ENCODE measurements around the gene UBL5.

DNA sequence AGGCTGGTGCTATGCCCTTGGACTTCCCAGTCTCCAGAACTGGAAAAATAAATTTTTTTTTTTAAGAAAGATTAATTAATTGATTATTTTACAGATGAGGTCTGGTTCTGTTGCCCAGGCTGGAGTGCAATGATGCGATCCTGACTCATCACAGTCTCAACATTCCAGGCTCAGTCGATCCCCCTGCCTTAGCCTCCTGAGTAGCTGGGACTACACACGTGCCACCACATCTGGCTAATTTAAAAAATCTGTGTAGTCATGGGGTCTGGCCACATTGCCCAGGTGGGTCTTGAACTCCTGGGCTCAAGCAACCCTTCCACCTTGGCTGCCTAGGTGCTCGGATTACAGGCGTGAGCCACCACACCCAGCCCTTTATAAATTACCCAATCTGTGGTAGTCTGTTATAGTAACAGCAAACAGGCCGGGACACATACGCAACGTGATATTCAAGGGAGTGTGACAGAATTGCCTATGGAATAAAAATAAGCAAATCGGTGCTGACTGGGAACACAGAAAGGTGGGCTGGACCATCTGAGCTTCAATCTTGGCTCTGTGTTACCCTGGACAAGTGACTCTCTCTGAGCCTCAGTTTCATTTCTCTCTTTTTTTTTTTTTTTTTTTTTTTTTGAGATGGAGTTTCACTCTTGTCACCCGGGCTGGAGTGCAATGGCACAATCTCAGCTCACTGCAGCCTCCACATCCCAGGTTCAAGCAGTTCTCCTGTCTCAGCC, 50.2 kb downstream of the UBL5 start:
- no peak for TF ChIP-seq POLR2A (IDR thresholded peaks at IDR 0.05; ENCODE audit: low read length)
- no peak for TF ChIP-seq MYC (IDR thresholded peaks at IDR 0.05; ENCODE audit: borderline replicate concordance, low read length)
- TF ChIP-seq, protein P1, sequence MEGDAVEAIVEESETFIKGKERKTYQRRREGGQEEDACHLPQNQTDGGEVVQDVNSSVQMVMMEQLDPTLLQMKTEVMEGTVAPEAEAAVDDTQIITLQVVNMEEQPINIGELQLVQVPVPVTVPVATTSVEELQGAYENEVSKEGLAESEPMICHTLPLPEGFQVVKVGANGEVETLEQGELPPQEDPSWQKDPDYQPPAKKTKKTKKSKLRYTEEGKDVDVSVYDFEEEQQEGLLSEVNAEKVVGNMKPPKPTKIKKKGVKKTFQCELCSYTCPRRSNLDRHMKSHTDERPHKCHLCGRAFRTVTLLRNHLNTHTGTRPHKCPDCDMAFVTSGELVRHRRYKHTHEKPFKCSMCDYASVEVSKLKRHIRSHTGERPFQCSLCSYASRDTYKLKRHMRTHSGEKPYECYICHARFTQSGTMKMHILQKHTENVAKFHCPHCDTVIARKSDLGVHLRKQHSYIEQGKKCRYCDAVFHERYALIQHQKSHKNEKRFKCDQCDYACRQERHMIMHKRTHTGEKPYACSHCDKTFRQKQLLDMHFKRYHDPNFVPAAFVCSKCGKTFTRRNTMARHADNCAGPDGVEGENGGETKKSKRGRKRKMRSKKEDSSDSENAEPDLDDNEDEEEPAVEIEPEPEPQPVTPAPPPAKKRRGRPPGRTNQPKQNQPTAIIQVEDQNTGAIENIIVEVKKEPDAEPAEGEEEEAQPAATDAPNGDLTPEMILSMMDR (IDR thresholded peaks at IDR 0.05), result no peak
- TF ChIP-seq KDM1A (IDR thresholded peaks at IDR 0.05; ENCODE audit: low read depth), result no peak
- no peak for TF ChIP-seq CEBPB (IDR thresholded peaks at IDR 0.05)
- TF ChIP-seq, protein P2, sequence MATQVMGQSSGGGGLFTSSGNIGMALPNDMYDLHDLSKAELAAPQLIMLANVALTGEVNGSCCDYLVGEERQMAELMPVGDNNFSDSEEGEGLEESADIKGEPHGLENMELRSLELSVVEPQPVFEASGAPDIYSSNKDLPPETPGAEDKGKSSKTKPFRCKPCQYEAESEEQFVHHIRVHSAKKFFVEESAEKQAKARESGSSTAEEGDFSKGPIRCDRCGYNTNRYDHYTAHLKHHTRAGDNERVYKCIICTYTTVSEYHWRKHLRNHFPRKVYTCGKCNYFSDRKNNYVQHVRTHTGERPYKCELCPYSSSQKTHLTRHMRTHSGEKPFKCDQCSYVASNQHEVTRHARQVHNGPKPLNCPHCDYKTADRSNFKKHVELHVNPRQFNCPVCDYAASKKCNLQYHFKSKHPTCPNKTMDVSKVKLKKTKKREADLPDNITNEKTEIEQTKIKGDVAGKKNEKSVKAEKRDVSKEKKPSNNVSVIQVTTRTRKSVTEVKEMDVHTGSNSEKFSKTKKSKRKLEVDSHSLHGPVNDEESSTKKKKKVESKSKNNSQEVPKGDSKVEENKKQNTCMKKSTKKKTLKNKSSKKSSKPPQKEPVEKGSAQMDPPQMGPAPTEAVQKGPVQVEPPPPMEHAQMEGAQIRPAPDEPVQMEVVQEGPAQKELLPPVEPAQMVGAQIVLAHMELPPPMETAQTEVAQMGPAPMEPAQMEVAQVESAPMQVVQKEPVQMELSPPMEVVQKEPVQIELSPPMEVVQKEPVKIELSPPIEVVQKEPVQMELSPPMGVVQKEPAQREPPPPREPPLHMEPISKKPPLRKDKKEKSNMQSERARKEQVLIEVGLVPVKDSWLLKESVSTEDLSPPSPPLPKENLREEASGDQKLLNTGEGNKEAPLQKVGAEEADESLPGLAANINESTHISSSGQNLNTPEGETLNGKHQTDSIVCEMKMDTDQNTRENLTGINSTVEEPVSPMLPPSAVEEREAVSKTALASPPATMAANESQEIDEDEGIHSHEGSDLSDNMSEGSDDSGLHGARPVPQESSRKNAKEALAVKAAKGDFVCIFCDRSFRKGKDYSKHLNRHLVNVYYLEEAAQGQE (IDR thresholded peaks at IDR 0.05), result no peak
- TF ChIP-seq, protein P3, sequence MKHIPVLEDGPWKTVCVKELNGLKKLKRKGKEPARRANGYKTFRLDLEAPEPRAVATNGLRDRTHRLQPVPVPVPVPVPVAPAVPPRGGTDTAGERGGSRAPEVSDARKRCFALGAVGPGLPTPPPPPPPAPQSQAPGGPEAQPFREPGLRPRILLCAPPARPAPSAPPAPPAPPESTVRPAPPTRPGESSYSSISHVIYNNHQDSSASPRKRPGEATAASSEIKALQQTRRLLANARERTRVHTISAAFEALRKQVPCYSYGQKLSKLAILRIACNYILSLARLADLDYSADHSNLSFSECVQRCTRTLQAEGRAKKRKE (CRISPR knock-in tag; IDR thresholded peaks at IDR 0.05; ENCODE audit: low read depth), result no peak
- TF ChIP-seq CHD2 (IDR thresholded peaks at IDR 0.05; ENCODE audit: low read length, partially characterized antibody), result no peak
- no peak for TF ChIP-seq EP300 (IDR thresholded peaks at IDR 0.05)
- TF ChIP-seq, protein P4, sequence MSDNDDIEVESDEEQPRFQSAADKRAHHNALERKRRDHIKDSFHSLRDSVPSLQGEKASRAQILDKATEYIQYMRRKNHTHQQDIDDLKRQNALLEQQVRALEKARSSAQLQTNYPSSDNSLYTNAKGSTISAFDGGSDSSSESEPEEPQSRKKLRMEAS (IDR thresholded peaks at IDR 0.05), result no peak
